Endothelial cell of umbilical vein (primary cell): ENCODE results near the gene LHPP. TPM values are rescaled to one million over a fixed set of nuclear protein-coding genes. Genes with fewer than 3 reads are reported as not detected.

ENCODE experiments used
- BruUV-seq: library from RNA; stranded (reverse); fragments of 400-500 nt; replicated peaks from 2 replicates; lab custom pipeline; 2021; lab: Mats Ljungman, UMichigan
- CTCF ChIA-PET: fragments of 300-600, 350-600 bp; sonication (Branson Sonifier 250); formaldehyde crosslinking; loops from one replicate; lab custom pipeline; 2021; ENCODE audit warnings: antibody characterized with exemption, inconsistent platforms; lab: Charles Lee
- POLR2A ChIA-PET: fragments of 300-600, 350-600 bp; sonication (Branson Sonifier 250); formaldehyde crosslinking; loops from one replicate; lab custom pipeline; 2021; ENCODE audit warnings: antibody characterized with exemption, inconsistent platforms; lab: Charles Lee
- DNase-seq: peaks from one replicate; pipeline ENCODE4 v3.0.0-alpha.2; 2011; ENCODE audit warnings: low read depth, low spot score
- FAIRE-seq: peaks from 2 replicates; lab custom pipeline; 2011; peaks lifted over from hg19 to GRCh38; lab: Jason Lieb, UNC
- H2AFZ ChIP-seq: 2 replicates; pipeline ENCODE4 v1.6.0; 2012; ENCODE audit warnings: low read depth, low read length, control low read depth, inconsistent platforms
- H3K27ac ChIP-seq: 2 replicates; pipeline ENCODE4 v1.5.1; 2011; ENCODE audit warnings: low read depth, mild to moderate bottlenecking, control low read depth, low read length, moderate library complexity; ENCODE audit not compliant: insufficient read depth
- H3K27me3 ChIP-seq, 2 experiments: 2 replicates each; pipeline versions ENCODE4 v1.6.0 to v1.6.1; 2011; ENCODE audit warnings: low read length in 2 of 2, mixed read lengths in 1 of 2; ENCODE audit not compliant: control insufficient read depth in 2 of 2, insufficient read depth in 2 of 2
- H3K36me3 ChIP-seq, 2 experiments: 2 replicates in 1 of 2; 3 replicates in 1 of 2; pipeline ENCODE4 v1.5.1; 2011; ENCODE audit warnings: low read length in 2 of 2, mild to moderate bottlenecking in 1 of 2, moderate library complexity in 1 of 2; ENCODE audit not compliant: control insufficient read depth in 2 of 2, insufficient read depth in 2 of 2; ENCODE audit errors: extremely low read depth in 1 of 2
- H3K4me1 ChIP-seq: 3 replicates; pipeline ENCODE4 v1.5.1; 2011; ENCODE audit warnings: mild to moderate bottlenecking, low read length; ENCODE audit not compliant: control insufficient read depth, insufficient read depth; ENCODE audit errors: extremely low read depth
- H3K4me2 ChIP-seq: 2 replicates; pipeline ENCODE4 v1.6.1; 2011; ENCODE audit warnings: low read length, control low read depth, mixed read lengths; ENCODE audit not compliant: insufficient read depth
- H3K4me3 ChIP-seq, 3 experiments: fragments of 200-600 bp in 1 of 3; sonication (generic), shearing (Covaris generic) in 1 of 3; replicated peaks in 1 of 3; 2 replicates each; pipeline ENCODE4 v1.5.1; 2011 to 2016; ENCODE audit warnings: control low read depth in 3 of 3, low read length in 3 of 3, mild to moderate bottlenecking in 2 of 3, inconsistent platforms in 1 of 3, low read depth in 1 of 3, moderate library complexity in 1 of 3; ENCODE audit not compliant: insufficient read depth in 1 of 3
- H3K79me2 ChIP-seq: 2 replicates; pipeline ENCODE4 v1.6.0; 2012; ENCODE audit warnings: low read length, inconsistent platforms; ENCODE audit not compliant: control insufficient read depth, insufficient read depth
- H3K9ac ChIP-seq: replicated peaks from 2 replicates; pipeline ENCODE3; 2011; ENCODE audit warnings: low read length, control low read depth; ENCODE audit not compliant: insufficient read depth; ENCODE audit errors: extremely low read depth
- H3K9me1 ChIP-seq: replicated peaks from 3 replicates; pipeline ENCODE4 v1.6.0; 2011; ENCODE audit warnings: mild to moderate bottlenecking, low read length; ENCODE audit not compliant: control insufficient read depth, insufficient read depth; ENCODE audit errors: extremely low read depth
- H3K9me3 ChIP-seq: replicated peaks from 2 replicates; pipeline ENCODE4 v1.5.1; 2012; ENCODE audit warnings: low read length, inconsistent platforms; ENCODE audit not compliant: control insufficient read depth, insufficient read depth
- H4K20me1 ChIP-seq: replicated peaks from 2 replicates; pipeline ENCODE3; 2011; ENCODE audit warnings: mild to moderate bottlenecking, low read length; ENCODE audit not compliant: control insufficient read depth, insufficient read depth; ENCODE audit errors: extremely low read depth
- EZH2 ChIP-seq: IDR thresholded peaks from 2 replicates; pipeline ENCODE4 v1.6.1; 2012; ENCODE audit warnings: borderline replicate concordance, low read depth, mild to moderate bottlenecking, moderate library complexity, low read length, inconsistent platforms; ENCODE audit not compliant: severe bottlenecking
- FOS ChIP-seq: IDR thresholded peaks from 2 replicates; pipeline ENCODE4 v1.6.1; 2011; ENCODE audit warnings: mild to moderate bottlenecking, low read length, moderate library complexity, borderline replicate concordance; ENCODE audit not compliant: insufficient read depth
- GATA2 ChIP-seq: IDR thresholded peaks from 2 replicates; pipeline ENCODE4 v1.7.0; 2011; ENCODE audit warnings: low read depth, mild to moderate bottlenecking, moderate library complexity, mixed read lengths, low read length; ENCODE audit not compliant: insufficient read length, insufficient read depth
- JUN ChIP-seq: IDR thresholded peaks from 2 replicates; pipeline ENCODE4 v1.6.1; 2011; ENCODE audit warnings: borderline replicate concordance, low read depth; ENCODE audit not compliant: insufficient read length, insufficient read depth
- MYC ChIP-seq: IDR thresholded peaks from one replicate; pipeline ENCODE4 v1.6.1; 2011; ENCODE audit warnings: mild to moderate bottlenecking, low read depth, low read length
- POLR2A ChIP-seq: IDR thresholded peaks from 2 replicates; pipeline ENCODE4 v1.6.1; 2012; ENCODE audit warnings: low read depth, mild to moderate bottlenecking, control low read depth, low read length
- POLR2AphosphoS5 ChIP-seq: IDR thresholded peaks from 2 replicates; pipeline ENCODE4 v1.6.1; 2012; ENCODE audit warnings: low read depth, mild to moderate bottlenecking, control low read depth, low read length, moderate library complexity; ENCODE audit not compliant: insufficient read depth
- dilution Hi-C: fragments of 300-500 bp; cut with MboI; formaldehyde crosslinking; loops from one replicate; pipeline ENCODE4 v1.15.0; 2019; ENCODE audit warnings: low sequenced_read_pairs; ENCODE audit not compliant: extremely low pct_ligation_motif_present
- intact Hi-C: fragments of 100-400 bp; cut with micrococcal nuclease; formaldehyde crosslinking; loops from one replicate; pipeline ENCODE4 v1.10.0; 2022
- polyA plus RNA-seq, 4 experiments: library from polyadenylated mRNA; depleted of rRNA in 3 of 4; stranded (reverse) in 3 of 4; unstranded in 1 of 4; fragments of >200 nt; gene quantifications; 2 replicates each; pipeline versions ENCODE4 v1.2.1 to v1.2.3, GENCODE V29; 2011 to 2012; ENCODE audit warnings: missing spikeins in 1 of 4
- total RNA-seq: library from RNA; stranded (reverse); gene quantifications from 2 replicates; pipeline ENCODE4 v1.2.3, GENCODE V29; 2021
- TF ChIP-seq, protein P1 (sequence below), 2 donors: IDR thresholded peaks; 1 replicate in 1 of 2; 2 replicates in 1 of 2; pipeline ENCODE4 v1.5.1; 2011; ENCODE audit warnings: low read length in 2 of 2, mild to moderate bottlenecking in 2 of 2, moderate library complexity in 2 of 2, control low read depth in 1 of 2, inconsistent platforms in 1 of 2, low read depth in 1 of 2; ENCODE audit not compliant: insufficient read depth in 1 of 2; ENCODE audit errors: extremely low read depth in 1 of 2
- TF ChIP-seq, protein P2 (sequence below): IDR thresholded peaks from 2 replicates; pipeline ENCODE4 v1.6.1; 2011; ENCODE audit not compliant: insufficient read depth, insufficient read length

LHPP gene
- total and polyA plus RNA-seq, 2 donors (not counting 3 experiments of a cell fraction or from before 2014, with no cell fraction given): 5.8 to 11.2 TPM

DNA sequence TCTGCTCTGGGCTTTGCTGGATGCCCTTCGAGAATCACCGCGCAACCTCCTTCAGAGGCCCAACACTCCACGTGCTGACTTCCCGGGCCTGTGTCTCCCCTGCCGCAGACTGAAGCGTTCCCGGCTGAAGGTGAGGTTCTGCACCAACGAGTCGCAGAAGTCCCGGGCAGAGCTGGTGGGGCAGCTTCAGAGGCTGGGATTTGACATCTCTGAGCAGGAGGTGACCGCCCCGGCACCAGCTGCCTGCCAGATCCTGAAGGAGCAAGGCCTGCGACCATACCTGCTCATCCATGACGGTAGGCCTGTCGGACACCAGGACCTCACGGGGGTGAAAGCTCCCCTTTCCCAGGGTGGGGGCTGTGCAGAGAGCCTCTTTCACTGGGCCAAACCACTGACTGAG lies 22.4 kb downstream of the LHPP start:
- no peak for TF ChIP-seq GATA2
- TF ChIP-seq MYC: no peak
- Histone ChIP-seq H3K9me1 (no peaks in the 10 kb centered on the region), H3K9me3 (no peaks in the 10 kb centered on the region), H3K4me3 (no peak overlapping the region), H3K4me2 (no peak overlapping the region), H2AFZ (no peak overlapping the region), H3K4me1 (no peaks in the 10 kb centered on the region), H3K79me2 (no peaks in the 10 kb centered on the region), H3K27me3 (no peaks in the 10 kb centered on the region), H3K36me3 (no peaks in the 10 kb centered on the region), H4K20me1 (no peaks in the 10 kb centered on the region), H3K9ac (no peak overlapping the region), H3K27ac (no peak overlapping the region)
- FAIRE-seq: no peak
- ChIA-PET CTCF (no interaction called here), POLR2A (no interaction called here)
- no peak for DNase-seq
- intact Hi-C loops (no loop called here), dilution Hi-C loops (no loop called here)
- no TSS peak for BruUV-seq

DNA sequence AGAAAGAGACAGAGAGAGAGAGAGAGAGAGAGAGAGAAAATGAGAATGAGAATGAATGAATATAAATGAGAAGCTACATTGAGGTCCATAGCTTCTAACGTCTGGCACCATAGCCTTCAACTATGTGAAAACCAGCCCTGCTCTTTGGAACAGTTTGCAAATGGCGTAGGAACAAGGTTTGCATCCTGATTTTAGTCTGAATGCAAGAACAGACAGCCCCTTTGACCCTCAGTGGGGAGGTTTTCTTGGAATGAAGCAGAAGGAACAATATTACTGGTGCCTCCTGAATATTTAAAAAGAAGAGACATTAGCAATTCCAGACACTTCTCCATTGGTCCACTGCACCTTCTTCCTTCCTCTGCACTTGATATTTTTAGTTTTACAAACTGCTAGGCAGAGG lies 23.0 kb downstream of the LHPP start:
- intact Hi-C loops (no loop called here), dilution Hi-C loops (no loop called here)
- no peak overlapping the region for H2AFZ ChIP-seq
- H3K27me3 ChIP-seq: no peaks in the 10 kb centered on the region
- H3K4me1 ChIP-seq: no peaks in the 10 kb centered on the region
- TF ChIP-seq MYC: no peak
- TF ChIP-seq EZH2: no peak
- no peak for TF ChIP-seq POLR2AphosphoS5
- no peak for TF ChIP-seq FOS
- TF ChIP-seq, protein P1, sequence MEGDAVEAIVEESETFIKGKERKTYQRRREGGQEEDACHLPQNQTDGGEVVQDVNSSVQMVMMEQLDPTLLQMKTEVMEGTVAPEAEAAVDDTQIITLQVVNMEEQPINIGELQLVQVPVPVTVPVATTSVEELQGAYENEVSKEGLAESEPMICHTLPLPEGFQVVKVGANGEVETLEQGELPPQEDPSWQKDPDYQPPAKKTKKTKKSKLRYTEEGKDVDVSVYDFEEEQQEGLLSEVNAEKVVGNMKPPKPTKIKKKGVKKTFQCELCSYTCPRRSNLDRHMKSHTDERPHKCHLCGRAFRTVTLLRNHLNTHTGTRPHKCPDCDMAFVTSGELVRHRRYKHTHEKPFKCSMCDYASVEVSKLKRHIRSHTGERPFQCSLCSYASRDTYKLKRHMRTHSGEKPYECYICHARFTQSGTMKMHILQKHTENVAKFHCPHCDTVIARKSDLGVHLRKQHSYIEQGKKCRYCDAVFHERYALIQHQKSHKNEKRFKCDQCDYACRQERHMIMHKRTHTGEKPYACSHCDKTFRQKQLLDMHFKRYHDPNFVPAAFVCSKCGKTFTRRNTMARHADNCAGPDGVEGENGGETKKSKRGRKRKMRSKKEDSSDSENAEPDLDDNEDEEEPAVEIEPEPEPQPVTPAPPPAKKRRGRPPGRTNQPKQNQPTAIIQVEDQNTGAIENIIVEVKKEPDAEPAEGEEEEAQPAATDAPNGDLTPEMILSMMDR (IDR thresholded peaks at IDR 0.05; ENCODE audit: extremely low read depth in 1 of 2, insufficient read depth in 1 of 2, low read depth in 1 of 2, low read length in 2 of 2): no peak
- TF ChIP-seq, protein P2, sequence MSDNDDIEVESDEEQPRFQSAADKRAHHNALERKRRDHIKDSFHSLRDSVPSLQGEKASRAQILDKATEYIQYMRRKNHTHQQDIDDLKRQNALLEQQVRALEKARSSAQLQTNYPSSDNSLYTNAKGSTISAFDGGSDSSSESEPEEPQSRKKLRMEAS: no peak
- TF ChIP-seq POLR2A: no peak
- no peak for TF ChIP-seq GATA2
- TF ChIP-seq JUN: no peak
- H3K27ac ChIP-seq: no peak overlapping the region
- no peak overlapping the region for H3K4me2 ChIP-seq
- H4K20me1 ChIP-seq: no peaks in the 10 kb centered on the region
- H3K9me1 ChIP-seq: no peaks in the 10 kb centered on the region
- H3K79me2 ChIP-seq: no peaks in the 10 kb centered on the region
- BruUV-seq: no TSS peak
- no peak overlapping the region for H3K4me3 ChIP-seq
- ChIA-PET CTCF (no interaction called here), POLR2A (no interaction called here)
- no peak overlapping the region for H3K9ac ChIP-seq
- H3K9me3 ChIP-seq: no peaks in the 10 kb centered on the region
- no peaks in the 10 kb centered on the region for H3K36me3 ChIP-seq
- DNase-seq: no peak
- FAIRE-seq: no peak
